Activated T-cell treated with anti-CD3 and anti-CD28 coated beads for 24 hours (primary cell): ENCODE results near the gene RPL28.
"Not testable (repeated sequence)": the region's sequence is repeated elsewhere in the genome, so short reads cannot be mapped to it uniquely, and the experiment has no call there.

Source experiments
- DNase-seq: peaks from one replicate; pipeline ENCODE4 v3.0.0-alpha.2; 2020; ENCODE audit warnings: low read depth

Gene RPL28

GRCh38 chr19:55392820-55393761 lies 7.4 kb downstream of the RPL28 start:
- no peak for DNase-seq

GRCh38 chr19:55398200-55398925 lies 12.6 kb downstream of the RPL28 start:
- no peak for DNase-seq

- no peak for DNase-seq
These were observed 14.8 kb downstream of the RPL28 start for GRCh38 chr19:55400281-55401087.

- DNase-seq, result not testable (repeated sequence)
These were observed 15.7 kb downstream of the RPL28 start for GRCh38 chr19:55401390-55401789.

GRCh38 chr19:55402509-55402908 lies 16.8 kb downstream of the RPL28 start:
- DNase-seq, result no peak

GRCh38 chr19:55405638-55406037 lies 19.9 kb downstream of the RPL28 start:
- no peak for DNase-seq

- no peak for DNase-seq
These were observed 20.5 kb downstream of the RPL28 start for GRCh38 chr19:55406091-55406825.

GRCh38 chr19:55406826-55407549 lies 21.3 kb downstream of the RPL28 start:
- no peak for DNase-seq

GRCh38 chr19:55407550-55407799 lies 21.7 kb downstream of the RPL28 start, which contains the start of gene UBE2S:
Gene UBE2S, minus strand, starts transcription at chr19:55407788. Its CDS starts 199 bp downstream, at chr19:55407589.
- DNase-seq, result not testable (repeated sequence)

- DNase-seq, result peak; percentile 97
These were observed 22.2 kb downstream of the RPL28 start for GRCh38 chr19:55407800-55408532.

GRCh38 chr19:55408533-55408872 lies 22.8 kb downstream of the RPL28 start:
- DNase-seq, result no peak

- not testable (repeated sequence) for DNase-seq
These were observed 23.4 kb downstream of the RPL28 start for GRCh38 chr19:55409179-55409578.

- no peak for DNase-seq
These were observed 24.4 kb downstream of the RPL28 start for GRCh38 chr19:55410168-55410567.

- peak; percentile 44 for DNase-seq
These were observed 32.5 kb downstream of the RPL28 start for GRCh38 chr19:55418185-55418584.

- no peak for DNase-seq
These were observed 33.4 kb downstream of the RPL28 start for GRCh38 chr19:55419103-55419502.

GRCh38 chr19:55419624-55420236 lies 34.0 kb downstream of the RPL28 start:
- no peak for DNase-seq

GRCh38 chr19:55421281-55421680 lies 35.5 kb downstream of the RPL28 start:
- not testable (repeated sequence) for DNase-seq

- DNase-seq, result no peak
These were observed 37.7 kb downstream of the RPL28 start for GRCh38 chr19:55423225-55424005.

GRCh38 chr19:55424518-55424917 lies 38.8 kb downstream of the RPL28 start:
- no peak for DNase-seq
